HepG2 (cell line): ENCODE measurements around the gene SELENOT. TPM values are rescaled to one million over a fixed set of nuclear protein-coding genes. Genes with fewer than 3 reads are reported as not detected.

Experiments
- BHLHE40 ChIP-seq: IDR thresholded peaks from 2 replicates; pipeline ENCODE4 v1.6.1; 2011; ENCODE audit warnings: low read length, improper control_type of control experiment
- CENPX ChIP-seq: sonication (generic); formaldehyde crosslinking; IDR thresholded peaks from 2 replicates; pipeline ENCODE4 v1.9.0; 2021; ENCODE audit warnings: mild to moderate bottlenecking, missing genetic modification reagents, moderate library complexity
- E2F2 ChIP-seq: sonication (generic); formaldehyde crosslinking; IDR thresholded peaks from 2 replicates; pipeline ENCODE4 v1.4.0; 2020; ENCODE audit warnings: missing genetic modification reagents, borderline replicate concordance
- HNRNPH1 ChIP-seq: fragments of 200-400 bp; formaldehyde crosslinking; optimal IDR thresholded peaks from 2 replicates; pipeline ENCODE3; 2017; ENCODE audit warnings: mild to moderate bottlenecking, low read depth, low read length
- PCBP1 ChIP-seq: fragments of 200-400 bp; formaldehyde crosslinking; IDR thresholded peaks from 2 replicates; pipeline ENCODE4 v1.6.1; 2017; ENCODE audit warnings: mild to moderate bottlenecking, low read depth, low read length, borderline replicate concordance
- RFX1 ChIP-seq: fragments of 450-650 bp; IDR thresholded peaks from 2 replicates; pipeline ENCODE4 v1.6.1; 2017
- SMAD3 ChIP-seq: sonication (generic); formaldehyde crosslinking; IDR thresholded peaks from 2 replicates; pipeline ENCODE4 v1.4.0; 2020; ENCODE audit warnings: missing genetic modification reagents
- SYNCRIP ChIP-seq: fragments of 200-400 bp; formaldehyde crosslinking; IDR thresholded peaks from 2 replicates; pipeline ENCODE4 v1.6.1; 2018; ENCODE audit warnings: mild to moderate bottlenecking, low read depth, low read length; ENCODE audit not compliant: insufficient read depth
- TERF1 ChIP-seq: sonication (generic); formaldehyde crosslinking; IDR thresholded peaks from 2 replicates; pipeline ENCODE4 v1.8.0; 2022; ENCODE audit warnings: mild to moderate bottlenecking, missing genetic modification reagents, moderate library complexity
- ZBTB34 ChIP-seq: sonication (generic); formaldehyde crosslinking; IDR thresholded peaks from 2 replicates; pipeline ENCODE4 v1.8.0; 2022; ENCODE audit warnings: mild to moderate bottlenecking, missing genetic modification reagents
- ZNF737 ChIP-seq: sonication (generic); formaldehyde crosslinking; IDR thresholded peaks from 2 replicates; pipeline ENCODE4 v1.5.0; 2020; ENCODE audit warnings: missing genetic modification reagents, mild to moderate bottlenecking, borderline replicate concordance
- polyA plus RNA-seq, 8 experiments: library from polyadenylated mRNA; depleted of rRNA in 3 of 8; stranded (reverse) in 7 of 8; unstranded in 1 of 8; fragments of >200 nt; fragmentation: Illumina TruSeq in 4 of 8; extraction: Trizol in 4 of 8; gene quantifications; 2 replicates each; pipeline versions ENCODE4 v1.2.1 to v1.2.3, GENCODE V29; 2011 to 2016; ENCODE audit warnings: low read depth in 4 of 8, missing spikeins in 1 of 8, mixed read lengths in 1 of 8; ENCODE audit not compliant: insufficient read depth in 1 of 8
- total RNA-seq, 5 experiments: library from RNA; depleted of rRNA; stranded (reverse); fragments of >200 nt; fragmentation: Illumina TruSeq; extraction: Trizol; gene quantifications; 2 replicates each; pipeline ENCODE4 v1.2.3, GENCODE V29; 2016; ENCODE audit warnings: low read depth in 1 of 5
- TF ChIP-seq, protein P1 (sequence below): sonication (generic); formaldehyde crosslinking; conservative IDR thresholded peaks from 2 replicates; pipeline ENCODE4 v1.4.0; 2020; ENCODE audit warnings: missing genetic modification reagents
- TF ChIP-seq, protein P2 (sequence below): sonication (generic); formaldehyde crosslinking; IDR thresholded peaks from one replicate; pipeline ENCODE4 v1.5.1; 2020; ENCODE audit warnings: mild to moderate bottlenecking, missing genetic modification reagents; ENCODE audit errors: not compliant biosample characterization

Gene SELENOT
- total and polyA plus RNA-seq, 2 of the 13 experiments (the other 11 are each of a cell fraction or from before 2014, with no cell fraction given), result 122 to 273 TPM

- TF ChIP-seq, protein P1, sequence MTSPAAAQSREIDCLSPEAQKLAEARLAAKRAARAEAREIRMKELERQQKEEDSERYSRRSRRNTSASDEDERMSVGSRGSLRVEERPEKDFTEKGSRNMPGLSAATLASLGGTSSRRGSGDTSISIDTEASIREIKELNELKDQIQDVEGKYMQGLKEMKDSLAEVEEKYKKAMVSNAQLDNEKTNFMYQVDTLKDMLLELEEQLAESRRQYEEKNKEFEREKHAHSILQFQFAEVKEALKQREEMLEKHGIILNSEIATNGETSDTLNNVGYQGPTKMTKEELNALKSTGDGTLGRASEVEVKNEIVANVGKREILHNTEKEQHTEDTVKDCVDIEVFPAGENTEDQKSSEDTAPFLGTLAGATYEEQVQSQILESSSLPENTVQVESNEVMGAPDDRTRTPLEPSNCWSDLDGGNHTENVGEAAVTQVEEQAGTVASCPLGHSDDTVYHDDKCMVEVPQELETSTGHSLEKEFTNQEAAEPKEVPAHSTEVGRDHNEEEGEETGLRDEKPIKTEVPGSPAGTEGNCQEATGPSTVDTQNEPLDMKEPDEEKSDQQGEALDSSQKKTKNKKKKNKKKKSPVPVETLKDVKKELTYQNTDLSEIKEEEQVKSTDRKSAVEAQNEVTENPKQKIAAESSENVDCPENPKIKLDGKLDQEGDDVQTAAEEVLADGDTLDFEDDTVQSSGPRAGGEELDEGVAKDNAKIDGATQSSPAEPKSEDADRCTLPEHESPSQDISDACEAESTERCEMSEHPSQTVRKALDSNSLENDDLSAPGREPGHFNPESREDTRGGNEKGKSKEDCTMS (CRISPR knock-in tag), result no peak
- TF ChIP-seq HNRNPH1 (no peak), RFX1 (no peak), ZBTB34 (CRISPR knock-in tag) (no peak; the same call in 1 of the 2 replicates), PCBP1 (no peak), SYNCRIP (no peak), BHLHE40 (no peak), TERF1 (no peak), CENPX (no peak), E2F2 (CRISPR knock-in tag) (no peak), ZNF737 (CRISPR knock-in tag) (peak; percentile 91), SMAD3 (peak; percentile 80; the same call in 1 of the 2 replicates)
- TF ChIP-seq, protein P2, sequence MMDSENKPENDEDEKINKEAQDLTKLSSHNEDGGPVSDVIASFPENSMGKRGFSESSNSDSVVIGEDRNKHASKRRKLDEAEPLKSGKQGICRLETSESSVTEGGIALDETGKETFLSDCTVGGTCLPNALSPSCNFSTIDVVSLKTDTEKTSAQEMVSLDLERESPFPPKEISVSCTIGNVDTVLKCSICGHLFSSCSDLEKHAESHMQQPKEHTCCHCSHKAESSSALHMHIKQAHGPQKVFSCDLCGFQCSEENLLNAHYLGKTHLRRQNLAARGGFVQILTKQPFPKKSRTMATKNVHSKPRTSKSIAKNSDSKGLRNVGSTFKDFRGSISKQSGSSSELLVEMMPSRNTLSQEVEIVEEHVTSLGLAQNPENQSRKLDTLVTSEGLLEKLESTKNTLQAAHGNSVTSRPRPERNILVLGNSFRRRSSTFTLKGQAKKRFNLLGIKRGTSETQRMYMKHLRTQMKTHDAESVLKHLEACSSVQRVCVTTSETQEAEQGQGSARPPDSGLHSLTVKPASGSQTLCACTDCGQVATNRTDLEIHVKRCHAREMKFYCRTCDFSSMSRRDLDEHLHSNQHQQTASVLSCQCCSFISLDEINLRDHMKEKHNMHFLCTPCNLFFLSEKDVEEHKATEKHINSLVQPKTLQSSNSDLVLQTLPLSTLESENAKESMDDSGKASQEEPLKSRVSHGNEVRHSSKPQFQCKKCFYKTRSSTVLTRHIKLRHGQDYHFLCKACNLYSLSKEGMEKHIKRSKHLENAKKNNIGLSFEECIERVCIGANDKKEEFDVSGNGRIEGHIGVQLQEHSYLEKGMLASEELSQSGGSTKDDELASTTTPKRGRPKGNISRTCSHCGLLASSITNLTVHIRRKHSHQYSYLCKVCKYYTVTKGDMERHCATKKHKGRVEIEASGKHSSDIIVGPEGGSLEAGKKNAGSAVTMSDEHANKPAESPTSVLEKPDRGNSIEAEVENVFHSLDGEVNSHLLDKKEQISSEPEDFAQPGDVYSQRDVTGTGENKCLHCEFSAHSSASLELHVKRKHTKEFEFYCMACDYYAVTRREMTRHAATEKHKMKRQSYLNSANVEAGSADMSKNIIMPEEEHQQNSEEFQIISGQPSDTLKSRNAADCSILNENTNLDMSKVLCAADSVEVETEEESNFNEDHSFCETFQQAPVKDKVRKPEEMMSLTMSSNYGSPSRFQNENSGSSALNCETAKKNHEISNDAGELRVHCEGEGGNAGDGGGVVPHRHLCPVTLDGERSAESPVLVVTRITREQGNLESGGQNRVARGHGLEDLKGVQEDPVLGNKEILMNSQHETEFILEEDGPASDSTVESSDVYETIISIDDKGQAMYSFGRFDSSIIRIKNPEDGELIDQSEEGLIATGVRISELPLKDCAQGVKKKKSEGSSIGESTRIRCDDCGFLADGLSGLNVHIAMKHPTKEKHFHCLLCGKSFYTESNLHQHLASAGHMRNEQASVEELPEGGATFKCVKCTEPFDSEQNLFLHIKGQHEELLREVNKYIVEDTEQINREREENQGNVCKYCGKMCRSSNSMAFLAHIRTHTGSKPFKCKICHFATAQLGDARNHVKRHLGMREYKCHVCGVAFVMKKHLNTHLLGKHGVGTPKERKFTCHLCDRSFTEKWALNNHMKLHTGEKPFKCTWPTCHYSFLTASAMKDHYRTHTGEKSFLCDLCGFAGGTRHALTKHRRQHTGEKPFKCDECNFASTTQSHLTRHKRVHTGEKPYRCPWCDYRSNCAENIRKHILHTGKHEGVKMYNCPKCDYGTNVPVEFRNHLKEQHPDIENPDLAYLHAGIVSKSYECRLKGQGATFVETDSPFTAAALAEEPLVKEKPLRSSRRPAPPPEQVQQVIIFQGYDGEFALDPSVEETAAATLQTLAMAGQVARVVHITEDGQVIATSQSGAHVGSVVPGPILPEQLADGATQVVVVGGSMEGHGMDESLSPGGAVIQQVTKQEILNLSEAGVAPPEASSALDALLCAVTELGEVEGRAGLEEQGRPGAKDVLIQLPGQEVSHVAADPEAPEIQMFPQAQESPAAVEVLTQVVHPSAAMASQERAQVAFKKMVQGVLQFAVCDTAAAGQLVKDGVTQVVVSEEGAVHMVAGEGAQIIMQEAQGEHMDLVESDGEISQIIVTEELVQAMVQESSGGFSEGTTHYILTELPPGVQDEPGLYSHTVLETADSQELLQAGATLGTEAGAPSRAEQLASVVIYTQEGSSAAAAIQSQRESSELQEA (CRISPR knock-in tag), result peak; percentile 97
These were observed at the start of gene SELENOT (continued) for GRCh38 chr3:150603153-150603979.
